SK-N-SH (cell line): ENCODE results near the gene TMEM182. TPM values are rescaled to one million over a fixed set of nuclear protein-coding genes. Genes with fewer than 3 reads are reported as not detected.

ENCODE experiments used
- CTCF ChIA-PET: fragments of 300-600, 350-600 bp; formaldehyde crosslinking; extraction: SDS; loops from one replicate; lab custom pipeline; 2021; lab: Yijun Ruan, JAX
- POLR2A ChIA-PET: fragments of 350-600 bp; sonication (Branson Sonifier 250); formaldehyde crosslinking; extraction: SDS; loops from one replicate; lab custom pipeline; 2020; ENCODE audit warnings: antibody characterized with exemption, inconsistent platforms; lab: Yijun Ruan, JAX
- DNase-seq: peaks from one replicate; pipeline ENCODE4 v3.0.0; 2012
- H2AFZ ChIP-seq: fragments of 200-600 bp; sonication (generic); 2 replicates; pipeline ENCODE4 v1.8.1; 2016; ENCODE audit warnings: antibody characterized with exemption, mild to moderate bottlenecking, low read depth
- H3F3A ChIP-seq: fragments of 200-600 bp; sonication (generic); replicated peaks from 2 replicates; pipeline ENCODE3; 2016; ENCODE audit warnings: antibody characterized with exemption, mild to moderate bottlenecking; ENCODE audit not compliant: insufficient read depth
- H3K27ac ChIP-seq, 2 experiments: fragments of 200-500 bp in 1 of 2; fragments of 200-600 bp in 1 of 2; sonication (Bioruptor generic) in 1 of 2; sonication (generic), shearing (Covaris generic) in 1 of 2; 2 replicates each; pipeline versions ENCODE4 v1.5.1 to v1.6.1; 2014 to 2016; ENCODE audit warnings: low read depth in 2 of 2, inconsistent platforms in 1 of 2, low read length in 1 of 2, mild to moderate bottlenecking in 1 of 2, mixed read lengths in 1 of 2
- H3K27me3 ChIP-seq: fragments of 200-600 bp; sonication (generic), shearing (Covaris generic); 2 replicates; pipeline ENCODE4 v1.6.1; 2016; ENCODE audit warnings: mixed run types; ENCODE audit not compliant: insufficient read depth
- H3K36me3 ChIP-seq, 2 experiments: fragments of 200-500 bp in 1 of 2; fragments of 200-600 bp in 1 of 2; sonication (Bioruptor generic) in 1 of 2; sonication (generic) in 1 of 2; replicated peaks in 1 of 2; 2 replicates each; pipeline versions ENCODE3 to v1.5.1; 2014 to 2016; ENCODE audit warnings: low read length in 1 of 2, mild to moderate bottlenecking in 1 of 2; ENCODE audit not compliant: insufficient read depth in 2 of 2, control insufficient read depth in 1 of 2
- H3K4me1 ChIP-seq, 2 experiments: fragments of 200-500 bp in 1 of 2; fragments of 200-600 bp in 1 of 2; sonication (Bioruptor generic) in 1 of 2; sonication (generic), shearing (Covaris generic) in 1 of 2; 2 replicates each; pipeline versions ENCODE4 v1.5.1 to v1.6.1; 2014 to 2016; ENCODE audit warnings: low read depth in 1 of 2, low read length in 1 of 2, mixed run types in 1 of 2; ENCODE audit not compliant: insufficient read depth in 2 of 2, control insufficient read depth in 1 of 2
- H3K4me2 ChIP-seq: fragments of 200-600 bp; sonication (generic), shearing (Covaris generic); 2 replicates; pipeline ENCODE4 v1.6.1; 2017; ENCODE audit warnings: mixed run types
- H3K4me3 ChIP-seq, 2 experiments: fragments of 200-500 bp in 1 of 2; fragments of 200-600 bp in 1 of 2; sonication (Bioruptor generic) in 1 of 2; sonication (generic), shearing (Covaris generic) in 1 of 2; 2 replicates each; pipeline versions ENCODE4 v1.5.1 to v1.8.1; 2014 to 2016; ENCODE audit warnings: low read depth in 2 of 2, inconsistent platforms in 1 of 2, low read length in 1 of 2, mild to moderate bottlenecking in 1 of 2, mixed read lengths in 1 of 2, moderate library complexity in 1 of 2
- H3K79me2 ChIP-seq: fragments of 200-600 bp; sonication (generic); 2 replicates; pipeline ENCODE4 v1.8.1; 2017; ENCODE audit warnings: mild to moderate bottlenecking; ENCODE audit not compliant: insufficient read depth
- H3K9ac ChIP-seq: fragments of 200-600 bp; sonication (generic); 2 replicates; pipeline ENCODE4 v1.6.1; 2017; ENCODE audit warnings: mixed run types
- H3K9me2 ChIP-seq: fragments of 200-600 bp; sonication (generic); 2 replicates; pipeline ENCODE4 v1.6.1; 2017; ENCODE audit warnings: mixed run types
- H3K9me3 ChIP-seq: fragments of 200-600 bp; sonication (generic); 2 replicates; pipeline ENCODE4 v1.6.1; 2017; ENCODE audit warnings: mixed run types, mild to moderate bottlenecking, moderate library complexity
- H4K20me1 ChIP-seq: fragments of 200-600 bp; sonication (generic); 2 replicates; pipeline ENCODE4 v1.6.1; 2017; ENCODE audit warnings: mild to moderate bottlenecking, mixed run types; ENCODE audit not compliant: insufficient read depth
- FOXJ3 ChIP-seq: sonication (generic); formaldehyde crosslinking; IDR thresholded peaks from 2 replicates; pipeline ENCODE4 v1.5.1; 2020; ENCODE audit warnings: mild to moderate bottlenecking, missing genetic modification reagents
- GABPA ChIP-seq: IDR thresholded peaks from 2 replicates; pipeline ENCODE4 v1.4.0; 2012; ENCODE audit warnings: low read depth, mild to moderate bottlenecking
- JUND ChIP-seq: IDR thresholded peaks from 2 replicates; pipeline ENCODE4 v1.4.0; 2012
- POLR2AphosphoS5 ChIP-seq: IDR thresholded peaks from 2 replicates; pipeline ENCODE4 v1.6.1; 2012; ENCODE audit warnings: low read depth, low read length
- RCOR1 ChIP-seq: fragments of 150-350 bp; IDR thresholded peaks from 2 replicates; pipeline ENCODE4 v1.6.1; 2017; ENCODE audit warnings: antibody characterized with exemption, low read length
- RFX5 ChIP-seq: IDR thresholded peaks from 2 replicates; pipeline ENCODE4 v1.6.1; 2012; ENCODE audit warnings: mild to moderate bottlenecking, improper control_type of control experiment, low read length
- TCF12 ChIP-seq: IDR thresholded peaks from 2 replicates; pipeline ENCODE4 v1.4.0; 2012
- TEAD4 ChIP-seq: IDR thresholded peaks from 2 replicates; pipeline ENCODE4 v1.4.0; 2012; ENCODE audit warnings: mild to moderate bottlenecking, borderline replicate concordance; ENCODE audit not compliant: insufficient read depth
- WGBS: methylation state at CpG from one replicate; pipeline ENCODE4 v1.1.6; 2017; ENCODE audit warnings: low lambda C conversion rate; 5-methylcytosine and 5-hydroxymethylcytosine counted together
- polyA plus RNA-seq, 3 experiments: library from polyadenylated mRNA; depleted of rRNA; stranded (reverse); fragments of >200 nt; gene quantifications; 2 replicates each; pipeline ENCODE4 v1.2.3, GENCODE V29; 2012

TMEM182 gene
- polyA plus RNA-seq, 1 of the 3 experiments (the other 2 are of a cell fraction), result 1.7 TPM

GRCh38 chr2:102852867-102853266 is 91.0 kb downstream of the TMEM182 start:
- Histone ChIP-seq H3K9ac (no peak overlapping the region), H3K27me3 (no peaks in the 10 kb centered on the region), H3K79me2 (no peaks in the 10 kb centered on the region), H4K20me1 (no peaks in the 10 kb centered on the region), H2AFZ (no peak overlapping the region), H3K9me3 (no peaks in the 10 kb centered on the region), H3K9me2 (no peaks in the 10 kb centered on the region), H3F3A (no peaks in the 10 kb centered on the region), H3K4me1 (peaks cover 0 to 6% of the 10 kb centered on the region in 2 experiments; a peak in 2 of 4 replicates), H3K36me3 (no peaks in the 10 kb centered on the region), H3K4me2 (no peak overlapping the region), H3K27ac (no peak overlapping the region), H3K4me3 (no peak overlapping the region)
- WGBS, result 12% methylated on average over 3 of the region's 3 CpGs
- no peak for DNase-seq
- CTCF ChIA-PET, result interaction anchor here (0.9 to 3.0 kb wide), 3 partner anchors 12 to 99 kb away, joined by 3 to 22 read pairs (median 5); no protein-coding TSS in a partner anchor
- POLR2A ChIA-PET, result no interaction called here
- TF ChIP-seq TCF12, result no peak
- TF ChIP-seq POLR2AphosphoS5, result no peak
- TF ChIP-seq GABPA, result no peak
- no peak for TF ChIP-seq JUND
- TF ChIP-seq FOXJ3 (CRISPR knock-in tag), result no peak
- no peak for TF ChIP-seq TEAD4
- no peak for TF ChIP-seq RFX5
- no peak for TF ChIP-seq RCOR1

Other genes starting within 250 kb of the TMEM182 start
- not detected in 2 replicates for gene SLC9A2, start 142.5 kb upstream of the TMEM182 start, polyA plus RNA-seq (2012; rRNA removed)